ES-I3 (cell line): Measurements from ENCODE around the gene SDK1.

Source experiments
- H3K36me3 ChIP-seq: 2 replicates; pipeline ENCODE4 v1.6.1; 2013; ENCODE audit warnings: mild to moderate bottlenecking, low read length, control low read depth, moderate library complexity; ENCODE audit not compliant: insufficient read depth
- H3K4me1 ChIP-seq: 2 replicates; pipeline ENCODE4 v1.6.1; 2013; ENCODE audit warnings: mild to moderate bottlenecking, control low read depth, low read length; ENCODE audit not compliant: insufficient read depth
- H3K9ac ChIP-seq: 2 replicates; pipeline ENCODE4 v1.6.1; 2013; ENCODE audit warnings: low read depth, mild to moderate bottlenecking, low read length, moderate library complexity
- H3K9me3 ChIP-seq: 2 replicates; pipeline ENCODE4 v1.6.1; 2013; ENCODE audit warnings: mild to moderate bottlenecking, low read length, moderate library complexity; ENCODE audit not compliant: control insufficient read depth, insufficient read depth

The SDK1 gene

DNA sequence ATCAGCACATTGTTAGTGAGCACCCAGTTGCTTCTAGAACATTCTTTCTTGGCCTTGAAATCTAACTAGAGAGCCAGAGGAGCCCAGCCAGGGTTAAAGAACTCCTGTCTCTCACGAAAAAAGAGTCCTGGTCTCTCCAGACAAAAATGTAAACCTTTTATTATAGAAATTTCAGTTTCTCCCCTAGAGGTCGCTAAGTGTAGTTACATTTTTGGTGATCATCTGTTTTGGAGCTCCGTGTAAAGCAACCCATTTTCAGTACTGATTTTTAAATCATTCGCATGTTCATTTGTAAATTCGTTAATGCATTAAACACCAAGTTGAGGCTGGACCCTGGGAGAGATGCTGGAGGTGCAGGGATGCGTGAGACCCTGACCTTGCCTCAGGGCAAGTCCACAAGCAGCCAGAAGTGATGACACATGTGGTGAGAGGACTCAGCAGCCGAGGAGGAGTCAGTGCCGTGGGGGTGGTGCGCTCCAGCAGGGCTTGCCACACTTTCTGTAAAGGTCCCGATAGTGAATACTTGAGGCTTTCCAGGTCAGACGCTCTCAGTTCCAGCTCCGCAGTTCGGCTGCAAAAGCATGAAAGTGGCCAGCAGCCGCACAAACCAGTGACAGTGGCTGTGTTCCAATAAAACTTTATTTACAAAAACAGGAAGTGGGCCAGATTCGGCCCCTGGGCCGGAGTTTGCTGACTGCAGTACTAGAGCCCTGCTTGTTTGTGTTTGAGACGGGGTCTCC, 802.5 kb downstream of the SDK1 start:
- Histone ChIP-seq H3K9ac (no peak overlapping the region), H3K9me3 (no peaks in the 10 kb centered on the region), H3K36me3 (no peaks in the 10 kb centered on the region), H3K4me1 (no peaks in the 10 kb centered on the region)

DNA sequence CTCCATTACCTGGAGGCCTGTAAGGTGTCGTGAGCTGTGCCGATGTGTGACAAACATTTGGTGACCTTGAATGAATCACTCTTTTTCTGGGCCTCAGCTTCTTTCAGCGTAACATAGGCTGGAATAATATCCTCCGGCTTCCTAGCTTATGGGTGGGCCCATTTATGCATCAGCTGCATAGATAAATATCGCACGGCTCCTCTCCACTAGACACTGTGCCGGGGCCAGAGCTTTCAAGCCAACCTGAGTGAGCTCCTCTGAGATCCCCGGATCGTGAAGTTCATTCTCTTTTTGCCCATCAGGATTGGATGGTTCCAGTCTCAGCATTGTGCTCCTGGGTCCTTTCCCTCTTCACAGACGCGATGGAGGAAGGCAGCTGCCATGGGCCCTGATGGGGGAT, 806.8 kb downstream of the SDK1 start:
- Histone ChIP-seq H3K9ac (no peak overlapping the region), H3K9me3 (no peaks in the 10 kb centered on the region; the same call in 1 of the 2 replicates), H3K36me3 (no peaks in the 10 kb centered on the region), H3K4me1 (no peaks in the 10 kb centered on the region)

DNA sequence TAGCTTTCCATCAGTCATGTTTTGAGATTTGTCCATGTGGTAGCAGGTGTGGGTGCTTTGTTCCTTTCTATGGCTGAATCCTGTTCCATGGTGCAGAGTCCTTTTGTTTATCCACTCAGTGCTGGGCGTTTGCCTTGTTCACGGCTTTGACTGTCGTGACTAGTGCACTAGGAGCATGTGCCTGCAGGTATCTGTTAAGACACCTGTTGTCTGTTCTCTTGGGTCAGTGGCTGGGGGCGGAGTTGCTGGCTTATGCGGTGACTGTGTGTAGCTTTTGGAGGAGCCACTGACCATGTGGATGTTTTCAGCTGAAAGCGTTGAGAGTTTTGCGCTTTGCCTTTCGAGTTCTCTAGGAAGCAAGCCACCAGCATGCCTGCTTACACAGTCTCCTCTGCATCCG, 807.9 kb downstream of the SDK1 start:
- no peaks in the 10 kb centered on the region for H3K4me1 ChIP-seq
- H3K9me3 ChIP-seq: no peaks in the 10 kb centered on the region; the same call in 1 of the 2 replicates
- H3K9ac ChIP-seq: no peak overlapping the region
- H3K36me3 ChIP-seq: no peaks in the 10 kb centered on the region

DNA sequence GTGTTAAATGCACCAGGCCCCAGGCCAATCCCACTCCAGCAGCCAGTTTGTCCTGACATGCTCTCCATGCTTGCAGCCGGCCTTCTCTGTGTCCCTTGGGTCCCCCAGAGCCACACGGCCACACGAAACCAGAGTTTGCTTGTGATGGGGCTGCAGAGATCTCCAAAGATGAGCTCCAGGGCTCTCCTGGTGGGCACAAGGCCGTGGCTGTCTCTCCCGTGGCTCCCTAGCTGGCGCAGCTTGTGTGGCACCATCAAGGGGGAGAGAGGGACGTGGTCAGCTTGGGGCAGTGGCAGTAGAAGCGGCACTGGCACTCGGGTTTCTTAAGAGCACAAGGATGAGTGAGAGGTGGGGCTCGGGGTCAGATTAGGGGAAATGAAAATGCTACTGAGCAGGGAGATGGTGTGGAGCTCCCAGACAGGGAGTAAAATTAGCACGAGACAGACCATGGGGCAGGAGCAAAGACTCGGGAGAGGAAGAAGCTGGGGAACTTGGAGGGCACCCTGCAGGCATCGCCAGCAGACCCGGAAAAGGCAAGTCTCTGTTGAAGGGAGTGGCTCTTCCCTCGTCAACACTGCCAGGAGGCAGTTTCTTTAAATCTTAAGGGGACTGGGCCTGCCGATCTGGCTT, 808.5 kb downstream of the SDK1 start:
- Histone ChIP-seq H3K9me3 (no peaks in the 10 kb centered on the region; the same call in 1 of the 2 replicates), H3K36me3 (no peaks in the 10 kb centered on the region), H3K4me1 (no peaks in the 10 kb centered on the region), H3K9ac (no peak overlapping the region)

GRCh38 chr7:4110438-4110837, 809.4 kb downstream of the SDK1 start:
- Histone ChIP-seq H3K4me1 (no peaks in the 10 kb centered on the region), H3K9me3 (no peaks in the 10 kb centered on the region; the same call in 1 of the 2 replicates), H3K36me3 (no peaks in the 10 kb centered on the region), H3K9ac (no peak overlapping the region)

GRCh38 chr7:4111166-4111565, 810.1 kb downstream of the SDK1 start:
- Histone ChIP-seq H3K9ac (no peak overlapping the region), H3K9me3 (no peaks in the 10 kb centered on the region; the same call in 1 of the 2 replicates), H3K4me1 (no peaks in the 10 kb centered on the region), H3K36me3 (no peaks in the 10 kb centered on the region)

DNA sequence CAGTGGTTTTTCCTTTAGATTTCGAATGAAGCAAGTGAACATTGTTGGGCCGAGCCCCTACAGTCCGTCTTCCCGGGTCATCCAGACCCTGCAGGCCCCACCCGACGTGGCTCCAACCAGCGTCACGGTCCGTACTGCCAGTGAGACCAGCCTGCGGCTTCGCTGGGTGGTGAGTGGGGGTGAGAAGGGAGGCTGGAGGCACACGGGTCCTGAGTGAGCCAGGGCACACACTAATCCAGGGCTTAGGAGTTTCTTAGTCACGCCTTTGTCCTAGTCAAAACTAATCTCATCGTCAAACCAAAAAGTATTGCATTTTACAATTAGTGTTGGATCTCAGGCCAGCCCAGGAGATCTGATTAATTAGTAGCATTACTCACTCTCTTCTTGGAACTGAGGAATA, 812.2 kb downstream of the SDK1 start:
- H3K4me1 ChIP-seq: no peaks in the 10 kb centered on the region
- H3K9ac ChIP-seq: no peak overlapping the region
- no peaks in the 10 kb centered on the region; the same call in 1 of the 2 replicates for H3K9me3 ChIP-seq

DNA sequence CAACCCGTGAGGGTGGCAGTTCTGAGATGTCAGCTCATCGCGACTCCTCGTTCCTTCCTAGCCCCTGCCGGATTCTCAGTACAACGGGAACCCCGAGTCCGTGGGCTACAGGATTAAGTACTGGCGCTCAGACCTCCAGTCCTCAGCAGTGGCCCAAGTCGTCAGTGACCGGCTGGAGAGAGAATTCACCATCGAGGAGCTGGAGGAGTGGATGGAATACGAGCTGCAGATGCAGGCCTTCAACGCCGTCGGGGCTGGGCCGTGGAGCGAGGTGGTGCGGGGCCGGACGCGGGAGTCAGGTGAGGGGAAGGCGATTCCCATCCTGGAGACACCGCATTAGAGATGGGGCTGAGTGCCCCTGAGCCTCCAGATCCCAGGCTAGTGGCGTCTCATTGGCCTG, 812.9 kb downstream of the SDK1 start:
- Histone ChIP-seq H3K4me1 (no peaks in the 10 kb centered on the region), H3K9me3 (no peaks in the 10 kb centered on the region; the same call in 1 of the 2 replicates), H3K36me3 (no peaks in the 10 kb centered on the region), H3K9ac (no peak overlapping the region)

More for the DNA sequence above, 812.2 kb downstream of the SDK1 start:
- H3K36me3 ChIP-seq: no peaks in the 10 kb centered on the region

- Histone ChIP-seq H3K36me3 (no peaks in the 10 kb centered on the region), H3K9me3 (peaks cover 3% of the 10 kb centered on the region), H3K9ac (no peak overlapping the region)
Observed at GRCh38 chr7:4115442-4115841, 814.4 kb downstream of the SDK1 start.

DNA sequence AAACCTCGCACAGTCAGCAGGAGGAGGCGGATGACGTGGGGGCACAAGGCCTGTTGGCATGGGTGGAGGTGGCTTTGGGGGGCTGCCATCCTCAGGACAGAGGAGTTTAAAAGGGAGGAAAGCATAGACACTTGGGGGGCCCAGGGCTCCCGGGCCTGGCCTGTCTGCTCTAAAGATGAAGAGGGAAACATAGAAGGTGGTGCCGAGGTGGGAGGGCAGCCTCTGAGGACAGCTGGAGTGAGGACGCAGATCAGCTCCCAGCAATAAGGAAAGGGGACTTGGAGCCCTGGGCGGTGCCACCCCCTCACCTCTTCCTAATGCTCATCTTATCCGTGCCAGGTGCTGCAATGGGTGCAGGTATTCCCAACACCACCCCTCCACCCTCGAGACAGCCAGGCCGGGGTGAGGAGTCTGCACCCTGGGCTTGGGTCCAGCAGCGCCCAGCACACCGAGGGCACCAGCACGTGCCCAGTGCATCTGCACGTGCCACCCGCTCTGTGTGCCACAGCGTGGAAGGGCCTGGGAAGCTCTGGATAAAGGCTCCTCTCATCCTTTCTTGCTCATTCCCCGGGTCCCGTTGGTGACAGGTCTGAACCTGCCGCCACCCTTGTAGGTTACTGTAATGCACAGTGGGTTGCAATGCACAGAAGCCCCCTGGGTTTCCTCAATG, 815.0 kb downstream of the SDK1 start:
- no peaks in the 10 kb centered on the region for H3K36me3 ChIP-seq
- H3K9ac ChIP-seq: no peak overlapping the region
- H3K9me3 ChIP-seq: peaks cover 3% of the 10 kb centered on the region; the same call in 1 of the 2 replicates
- H3K4me1 ChIP-seq: no peaks in the 10 kb centered on the region

More at GRCh38 chr7:4115442-4115841, 814.4 kb downstream of the SDK1 start:
- no peaks in the 10 kb centered on the region for H3K4me1 ChIP-seq

DNA sequence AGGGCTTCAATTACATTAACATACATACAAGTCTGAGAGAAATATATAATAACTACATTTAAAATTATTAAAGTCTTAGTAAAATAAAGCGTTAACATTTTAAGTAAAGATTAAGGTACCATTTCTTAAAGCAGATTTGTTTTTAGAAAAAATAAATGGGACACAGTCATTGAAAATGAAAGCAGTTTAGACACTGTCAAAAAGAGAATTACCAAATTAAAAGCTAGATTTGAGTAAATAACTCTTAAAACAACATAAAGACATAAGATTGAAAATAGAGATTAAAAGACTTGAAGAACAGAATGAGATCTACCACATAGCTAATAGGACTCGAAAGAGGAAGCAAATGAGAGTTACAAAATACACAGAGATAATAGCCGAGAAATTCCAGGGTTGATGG, 818.8 kb downstream of the SDK1 start:
- Histone ChIP-seq H3K4me1 (no peaks in the 10 kb centered on the region), H3K9ac (no peak overlapping the region), H3K36me3 (no peaks in the 10 kb centered on the region), H3K9me3 (peaks cover 3% of the 10 kb centered on the region; the same call in 1 of the 2 replicates)

GRCh38 chr7:4123346-4123745, 822.3 kb downstream of the SDK1 start:
- H3K36me3 ChIP-seq: no peaks in the 10 kb centered on the region
- no peaks in the 10 kb centered on the region for H3K4me1 ChIP-seq
- H3K9me3 ChIP-seq: peaks cover 3% of the 10 kb centered on the region; the same call in 1 of the 2 replicates
- H3K9ac ChIP-seq: no peak overlapping the region

- Histone ChIP-seq H3K9ac (no peak overlapping the region), H3K36me3 (no peaks in the 10 kb centered on the region), H3K9me3 (peaks cover 3% of the 10 kb centered on the region; the same call in 1 of the 2 replicates), H3K4me1 (no peaks in the 10 kb centered on the region)
Observed at GRCh38 chr7:4123823-4124222, 822.8 kb downstream of the SDK1 start.

DNA sequence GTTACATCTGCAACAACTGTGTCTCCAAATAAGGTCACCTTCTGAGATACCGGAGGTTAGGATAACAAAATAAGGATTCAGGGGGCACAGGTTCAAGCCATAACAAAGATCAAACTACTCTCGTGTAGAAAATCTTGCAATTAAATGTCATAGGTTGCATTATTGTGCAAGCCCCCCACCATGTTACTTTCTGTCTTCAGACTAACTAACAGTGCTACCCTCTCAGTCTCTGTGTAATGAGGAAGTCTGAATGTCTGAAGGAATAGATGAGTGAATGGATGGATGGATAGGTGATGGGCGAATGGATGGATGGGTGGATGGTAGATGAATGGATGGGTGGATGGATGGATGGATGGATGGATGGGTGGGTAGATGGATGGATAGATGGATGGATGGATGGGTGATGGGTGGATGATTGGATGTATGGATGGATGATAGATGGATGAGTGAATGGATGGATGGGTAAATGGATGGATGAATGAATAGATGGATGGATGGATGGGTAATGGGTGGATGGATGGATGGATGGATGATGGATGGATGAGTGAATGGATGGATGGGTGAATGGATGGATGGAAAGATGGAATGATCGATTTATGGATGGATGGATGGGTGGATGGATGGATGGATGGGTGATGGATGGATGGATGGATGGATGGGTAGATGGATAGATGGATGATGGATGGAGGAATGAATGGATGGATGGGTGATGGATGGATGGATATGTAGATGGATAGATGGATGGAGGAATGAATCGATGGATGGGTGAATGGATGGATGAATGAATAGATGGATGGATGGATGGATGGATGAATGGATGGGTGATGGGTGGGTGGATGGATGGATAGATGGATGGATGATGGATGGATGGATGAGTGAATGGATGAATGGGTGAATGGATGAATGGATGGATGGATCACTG, 823.8 kb downstream of the SDK1 start:
- Histone ChIP-seq H3K9me3 (no peaks in the 10 kb centered on the region), H3K36me3 (no peaks in the 10 kb centered on the region), H3K9ac (no peak overlapping the region), H3K4me1 (no peaks in the 10 kb centered on the region)
